RPMI7951 (cell line): ENCODE results near the gene NPAS3. TPM values are rescaled to one million over a fixed set of nuclear protein-coding genes. Genes with fewer than 3 reads are reported as not detected.

Source experiments
- DNase-seq: peaks from one replicate; pipeline ENCODE4 v3.0.0-alpha.2; 2012; ENCODE audit warnings: low read depth
- total RNA-seq: library from RNA; depleted of rRNA; stranded (reverse); fragments of >200 nt; shearing (Covaris generic); gene quantifications from 2 replicates; pipeline ENCODE4 v1.2.3, GENCODE V29; 2014

Gene NPAS3
- total RNA-seq, 1 experiment from 2014 or later, result 0.48 TPM

DNA sequence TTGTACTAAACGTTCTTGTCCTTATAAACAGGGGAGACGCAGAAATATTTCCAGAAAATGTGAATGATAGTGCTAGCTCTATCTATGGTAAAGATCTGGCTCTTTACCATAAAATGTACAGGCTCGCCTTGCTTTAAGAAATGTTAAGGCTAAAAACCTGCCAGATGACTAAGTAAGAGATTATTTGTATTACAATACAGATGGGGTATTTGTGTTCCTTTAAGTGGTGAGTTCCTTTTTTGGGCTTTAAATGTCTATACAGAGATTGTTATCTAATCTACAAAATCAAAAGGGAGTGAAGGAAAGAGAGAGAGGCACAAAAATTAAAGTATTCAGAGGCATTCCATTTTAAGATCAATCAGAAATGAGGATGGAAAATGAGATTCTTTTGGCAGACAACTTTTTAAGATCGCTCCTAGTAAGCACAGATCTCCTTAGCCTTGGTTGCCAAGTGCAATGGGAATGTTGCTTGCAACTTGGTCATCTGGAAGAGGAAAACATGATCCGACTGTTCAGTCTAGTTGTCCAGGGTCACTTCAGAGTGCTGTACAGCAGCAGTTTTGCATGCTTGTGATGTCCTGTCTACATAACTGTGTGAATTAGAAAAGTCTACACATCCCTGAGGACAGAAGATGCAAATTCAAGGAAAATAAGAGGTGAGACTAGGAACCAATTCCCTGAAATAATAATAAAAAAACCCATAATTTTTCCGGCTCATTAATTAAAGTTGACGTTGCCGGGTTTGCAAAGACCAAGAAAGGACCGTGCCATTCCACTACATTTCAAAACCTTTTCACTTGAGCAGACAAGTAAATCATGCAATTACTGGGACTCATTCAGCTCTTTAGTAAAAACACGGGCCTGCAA lies 631.4 kb downstream of the NPAS3 start:
- DNase-seq, result peak; percentile 42

DNA sequence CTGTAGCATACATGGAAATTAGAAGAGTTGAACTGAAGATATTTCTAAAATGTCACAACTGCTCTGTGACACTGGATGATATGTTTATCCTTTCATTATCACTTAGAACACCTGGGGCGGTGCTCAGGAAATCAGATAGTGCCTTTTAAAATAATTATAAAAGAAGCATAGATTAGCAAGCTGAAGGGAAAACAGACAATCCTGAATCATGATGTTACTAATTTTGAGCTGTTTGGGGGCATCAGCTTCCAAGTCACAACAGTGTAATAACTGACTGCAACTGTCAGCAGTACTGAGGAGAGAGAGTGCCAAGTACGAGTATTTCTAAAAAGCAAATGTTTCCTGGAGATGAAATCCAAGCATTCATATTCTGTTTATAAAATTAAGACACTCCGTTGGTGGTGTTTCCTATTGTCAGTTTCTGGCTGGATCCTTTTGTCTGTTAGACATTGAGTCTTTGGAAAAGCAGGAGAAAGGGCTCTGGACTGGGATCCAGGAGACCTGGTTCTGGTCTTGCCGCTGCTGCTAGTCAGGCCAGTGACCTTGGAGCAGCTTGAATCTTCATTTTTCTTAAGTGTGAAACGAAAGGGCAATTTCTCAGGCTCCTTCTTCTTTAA lies 632.1 kb downstream of the NPAS3 start:
- no peak for DNase-seq

DNA sequence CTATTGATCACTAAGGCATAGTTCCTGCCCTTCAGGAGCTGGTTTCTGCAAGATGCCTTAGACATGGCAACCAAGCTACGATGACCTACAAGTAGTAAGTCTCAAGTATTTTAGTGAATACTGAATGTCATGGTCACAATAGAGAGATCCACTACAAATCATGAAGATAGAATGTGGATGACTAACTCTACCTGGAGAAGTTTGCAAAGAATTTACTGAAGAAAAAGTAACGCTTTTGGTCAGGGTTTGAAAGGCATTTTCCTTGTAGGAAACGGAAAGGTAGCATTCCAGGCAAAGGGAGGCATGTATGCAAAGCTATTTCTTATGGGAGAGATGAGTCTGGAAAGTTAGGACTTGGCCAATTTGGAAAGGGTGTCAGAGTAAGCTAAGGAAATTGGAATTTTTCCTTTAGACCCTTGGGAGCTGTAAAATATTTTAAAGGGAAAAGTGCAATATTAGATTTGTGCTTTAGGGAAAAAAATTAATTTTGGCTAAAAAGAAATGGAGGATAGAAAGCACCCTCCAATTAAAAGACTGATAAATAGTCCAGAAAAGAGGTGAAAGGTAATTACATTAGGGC lies 634.7 kb downstream of the NPAS3 start:
- no peak for DNase-seq

DNA sequence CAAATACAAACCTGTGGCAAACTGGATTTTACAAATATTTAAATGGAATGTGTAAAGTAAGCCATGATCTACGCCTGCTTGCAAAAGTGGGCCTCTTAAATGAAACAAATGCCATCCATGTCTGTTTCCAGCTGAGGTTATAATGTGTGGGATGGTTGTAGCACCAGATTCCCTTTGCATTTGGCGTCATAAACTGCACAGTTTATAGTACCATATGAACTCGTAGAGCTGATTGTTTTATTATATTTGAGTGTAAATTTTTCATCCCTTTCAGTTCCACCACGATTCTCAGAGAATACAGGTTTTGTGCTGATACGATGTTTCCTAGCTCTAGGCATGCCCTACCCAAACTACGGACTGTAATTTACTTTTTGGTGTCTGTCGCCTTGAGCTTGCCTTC lies 637.3 kb downstream of the NPAS3 start:
- no peak for DNase-seq

DNA sequence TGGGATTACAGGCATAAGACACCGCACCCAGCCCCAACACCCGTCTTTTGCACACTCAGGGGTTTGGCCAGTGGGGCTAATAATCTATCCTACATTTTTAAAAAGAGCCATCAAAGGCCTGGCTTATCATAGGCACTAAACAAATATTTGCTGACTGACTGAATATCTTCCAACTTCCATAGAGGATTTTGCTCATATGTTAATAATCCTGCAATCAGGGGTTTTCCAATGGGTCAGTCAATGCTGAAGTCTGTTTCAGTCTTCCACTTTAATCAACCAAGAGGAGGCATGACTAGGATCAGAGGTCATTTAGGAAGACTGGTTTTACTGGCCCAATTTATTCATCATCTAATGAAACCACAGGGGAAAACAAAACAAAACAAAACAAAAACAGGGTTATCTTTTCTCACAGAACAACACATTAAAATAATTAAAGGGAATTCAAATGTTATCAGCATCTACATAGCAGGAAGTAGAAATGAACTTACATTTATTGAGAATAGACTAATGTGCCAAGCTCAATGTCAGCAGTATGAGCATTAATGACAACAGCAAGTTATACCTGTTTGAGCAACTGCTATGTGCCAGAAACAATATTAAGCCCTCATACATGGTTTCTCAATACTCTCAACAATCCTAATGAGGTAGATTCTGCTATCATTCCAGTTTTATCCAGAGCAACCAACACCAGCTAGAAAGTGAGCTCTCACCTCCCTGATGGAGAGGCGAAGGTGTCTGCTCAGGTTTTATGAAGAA lies 640.0 kb downstream of the NPAS3 start:
- DNase-seq, result no peak

DNA sequence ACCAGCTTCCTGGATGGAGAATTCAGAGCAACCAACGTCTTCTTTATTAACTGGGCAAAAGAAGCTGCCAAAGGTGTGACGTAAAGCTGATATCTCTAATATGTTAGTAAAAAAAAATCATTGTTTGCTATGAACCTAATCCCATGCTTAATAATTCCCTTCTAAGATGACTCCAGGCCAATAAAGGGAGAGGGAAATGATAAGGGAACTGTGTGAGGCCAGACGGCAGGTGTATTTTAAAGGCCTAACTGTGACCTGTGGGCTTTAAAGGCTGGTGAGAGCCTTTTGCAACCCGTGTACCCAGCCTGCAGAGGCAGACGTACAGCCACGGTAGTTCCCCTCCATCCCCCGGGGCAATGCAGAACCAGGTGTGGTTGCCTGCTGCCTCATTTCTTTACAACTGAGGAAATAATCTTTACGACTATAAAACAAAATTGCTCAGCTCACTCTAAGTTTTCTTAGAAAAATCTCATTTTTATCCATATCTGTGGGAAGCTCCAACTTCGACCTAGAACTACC lies 641.6 kb downstream of the NPAS3 start:
- DNase-seq, result no peak

DNA sequence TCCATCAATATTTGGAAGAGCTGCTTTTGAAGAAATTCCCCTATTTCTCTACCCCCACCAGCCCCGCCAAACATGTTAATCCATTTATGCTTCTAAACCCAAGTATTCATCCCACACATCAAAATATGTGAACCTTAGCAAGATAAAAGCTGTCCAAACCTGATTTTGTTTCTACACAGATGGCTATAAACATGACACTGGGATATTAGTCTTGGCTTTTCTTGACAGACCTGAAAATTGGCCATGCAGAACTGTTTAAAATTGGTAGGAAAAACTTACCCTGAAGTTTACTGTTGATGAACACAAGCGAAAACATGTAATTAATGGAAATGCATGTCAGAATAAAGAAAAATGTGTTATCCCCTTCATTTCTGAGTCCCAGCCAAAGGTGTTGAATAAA lies 642.2 kb downstream of the NPAS3 start:
- DNase-seq, result no peak

DNA sequence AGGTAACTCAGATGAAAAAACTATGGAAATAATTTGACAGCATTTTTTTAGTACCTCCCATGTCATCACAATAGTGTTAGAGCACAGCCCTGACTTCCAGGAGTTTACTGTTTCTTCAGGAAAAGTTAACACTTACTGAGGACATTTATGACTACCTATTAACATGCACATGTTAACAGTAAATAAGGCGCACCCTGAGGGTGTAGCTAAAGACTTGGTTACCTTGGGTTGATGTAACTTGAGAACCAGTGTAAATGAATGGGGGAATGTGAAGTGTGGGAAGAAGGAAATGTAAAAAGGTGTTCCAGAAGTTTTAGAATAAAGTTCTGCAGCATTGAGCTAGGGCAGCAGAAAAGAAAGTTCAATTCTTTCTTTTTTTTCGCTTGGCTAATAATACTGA lies 646.0 kb downstream of the NPAS3 start:
- DNase-seq, result no peak

DNA sequence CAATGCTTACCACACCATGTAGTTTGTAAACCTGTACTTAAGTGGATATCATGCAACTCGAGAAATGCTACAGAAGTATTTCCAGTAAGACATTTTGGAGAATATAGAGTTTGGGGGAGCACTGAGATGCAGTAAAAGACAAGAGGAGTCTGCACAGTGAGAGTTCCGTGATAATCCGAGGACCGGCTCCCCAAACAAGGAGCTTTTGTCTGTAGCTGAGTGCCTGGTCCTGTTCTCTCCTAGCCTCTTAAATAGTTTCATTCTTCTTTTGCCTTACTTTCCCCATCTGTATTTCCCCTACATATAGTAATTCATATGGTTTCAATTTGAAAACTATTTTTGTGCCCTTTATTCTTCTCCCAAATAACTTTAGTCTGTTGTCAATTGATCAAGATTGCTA lies 648.1 kb downstream of the NPAS3 start:
- DNase-seq, result no peak

DNA sequence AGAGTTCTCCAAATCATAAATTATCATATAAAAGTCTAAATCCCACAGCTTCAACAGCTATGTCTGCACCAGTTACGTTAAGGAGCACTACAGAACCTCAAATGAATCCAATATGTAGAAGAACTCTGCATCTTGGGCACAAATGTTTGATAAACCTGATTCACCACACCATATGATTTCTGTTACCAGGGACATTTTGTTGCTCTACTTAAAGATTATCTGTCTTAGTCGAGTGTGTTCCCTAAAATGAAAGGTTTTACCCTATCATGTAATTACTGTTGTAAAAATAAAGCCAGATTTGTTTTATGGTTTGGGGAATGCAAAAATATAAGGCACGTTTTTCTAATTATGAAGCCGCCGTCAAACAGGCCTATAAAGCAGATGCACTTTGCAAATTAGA lies 649.1 kb downstream of the NPAS3 start:
- DNase-seq, result no peak

DNA sequence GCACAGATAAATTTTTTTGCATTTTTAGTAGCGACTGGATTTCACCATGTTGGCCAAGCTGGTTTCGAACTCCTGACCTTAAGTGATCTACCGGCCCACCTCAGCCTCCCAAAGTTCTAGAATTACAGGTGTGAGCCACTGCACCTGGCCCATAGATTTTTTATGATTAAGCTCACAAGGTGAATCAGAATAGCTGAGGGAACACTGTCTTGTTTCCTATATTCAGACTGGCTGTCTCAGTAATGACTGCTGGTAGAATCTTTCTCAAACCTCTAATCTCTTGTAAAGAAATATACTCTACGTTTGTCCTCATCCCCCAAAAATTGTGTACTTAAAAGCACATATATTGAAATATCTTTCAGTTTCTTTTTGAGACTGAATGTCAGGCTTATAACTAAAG lies 650.1 kb downstream of the NPAS3 start:
- DNase-seq, result no peak

DNA sequence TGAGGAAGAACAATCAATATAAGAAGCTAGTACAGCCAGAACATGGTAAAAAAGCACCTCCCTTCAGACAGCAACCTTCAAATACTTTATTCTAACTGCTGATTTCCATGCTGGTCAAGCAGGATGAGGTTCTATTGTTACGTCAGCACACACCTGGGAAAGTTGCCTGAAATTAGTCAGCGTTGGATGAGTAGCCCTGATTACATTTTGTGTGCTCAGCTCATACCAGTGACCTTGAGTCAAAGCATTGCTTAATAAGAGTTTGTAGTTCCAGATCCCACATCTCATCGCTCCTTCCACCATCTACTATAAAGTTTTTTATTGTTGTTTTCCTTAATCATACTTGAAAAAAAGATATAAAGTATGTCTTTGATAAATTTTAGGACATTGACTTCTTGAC lies 650.7 kb downstream of the NPAS3 start:
- DNase-seq, result peak; percentile 47

DNA sequence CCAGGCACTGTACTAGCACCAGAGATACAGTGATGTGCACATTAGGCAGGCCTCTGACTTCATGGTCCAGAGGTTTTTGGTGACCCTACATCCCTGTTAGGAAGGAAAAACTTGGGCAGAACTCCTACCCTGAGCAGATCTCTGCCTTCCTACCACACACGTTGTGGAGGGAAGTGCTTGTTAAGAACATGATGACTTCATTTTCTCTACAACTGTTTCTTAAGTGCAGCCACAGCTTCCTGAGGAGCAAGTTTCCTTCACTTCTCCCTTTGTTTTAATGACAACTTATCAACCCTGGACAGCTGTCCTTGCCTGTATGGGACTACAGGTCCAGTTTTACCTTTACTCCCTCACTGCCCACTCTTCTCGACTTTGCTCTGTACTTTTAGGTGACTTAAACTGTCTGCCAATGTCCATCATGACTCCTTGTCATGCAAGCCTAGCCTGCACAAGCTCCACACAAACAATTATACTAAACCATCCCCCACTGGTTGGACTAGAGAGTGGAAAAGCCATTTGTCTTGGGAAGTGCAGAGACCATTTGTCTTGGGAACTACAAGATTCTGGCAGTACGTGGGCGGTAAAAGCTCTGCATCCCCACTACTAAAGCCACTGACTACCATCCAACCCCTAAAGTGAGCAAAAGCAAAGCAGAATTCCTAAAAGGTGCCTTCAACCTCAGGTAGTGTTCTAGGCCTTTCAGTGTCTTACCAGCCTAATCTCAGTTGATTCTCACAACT lies 652.4 kb downstream of the NPAS3 start:
- DNase-seq, result no peak

DNA sequence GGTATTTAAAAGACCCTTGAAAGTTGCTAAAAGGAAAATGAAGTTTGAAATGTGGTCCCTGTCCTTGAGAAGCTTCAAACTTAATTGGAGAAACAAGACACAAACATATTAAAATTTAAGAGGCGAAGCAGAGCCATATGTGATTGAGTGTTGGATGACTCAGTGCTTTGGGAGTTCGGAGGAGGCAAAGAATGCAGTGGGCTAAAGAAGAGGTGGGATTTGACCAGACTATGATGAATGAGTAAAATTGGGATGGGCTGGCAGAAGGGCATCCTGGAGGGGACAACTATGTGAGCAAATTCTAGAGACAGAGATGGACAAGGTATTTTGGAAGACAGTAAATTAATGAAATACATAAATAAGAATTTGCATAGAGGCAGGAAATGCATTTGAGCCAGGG lies 653.6 kb downstream of the NPAS3 start:
- peak; percentile 45 for DNase-seq

DNA sequence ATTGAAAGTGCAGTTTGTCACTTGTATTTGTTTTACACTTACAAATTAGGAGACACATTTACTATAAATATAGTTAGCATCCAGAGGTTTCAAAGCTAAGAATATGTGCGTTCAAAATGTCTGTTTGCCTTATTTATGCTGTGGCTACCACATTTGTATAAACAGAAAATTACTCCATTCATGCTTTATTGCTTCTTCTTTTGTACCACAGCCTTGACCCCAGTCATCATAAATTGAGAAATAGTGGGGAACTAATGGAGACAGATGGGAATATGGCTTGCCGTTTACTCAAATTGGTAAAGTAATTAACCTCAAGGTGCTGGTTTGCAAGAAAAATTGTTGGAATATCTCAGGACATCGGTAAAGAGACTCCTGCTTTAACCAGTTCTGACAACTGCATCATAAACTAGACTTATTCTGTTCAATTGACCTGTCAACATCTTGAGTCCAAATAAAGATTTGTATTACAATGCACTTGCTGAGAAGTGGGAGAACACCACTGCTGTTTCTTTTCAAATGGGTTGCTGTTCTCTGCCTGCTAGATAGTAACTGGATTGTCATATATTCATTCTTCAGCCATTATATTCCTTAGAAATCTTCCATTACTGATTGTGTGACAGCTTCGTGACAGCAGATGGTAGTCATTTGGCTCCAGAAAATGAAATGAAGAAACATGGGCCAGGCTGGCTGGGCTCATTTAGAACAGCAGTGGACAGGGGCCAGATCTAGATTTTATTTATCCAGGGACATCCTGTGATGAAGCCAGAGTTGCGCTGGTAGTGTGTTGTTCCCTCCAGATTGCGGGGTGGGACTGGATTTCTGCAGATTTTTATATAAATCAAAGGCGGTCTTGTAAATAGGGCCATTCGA lies 657.8 kb downstream of the NPAS3 start:
- no peak for DNase-seq

DNA sequence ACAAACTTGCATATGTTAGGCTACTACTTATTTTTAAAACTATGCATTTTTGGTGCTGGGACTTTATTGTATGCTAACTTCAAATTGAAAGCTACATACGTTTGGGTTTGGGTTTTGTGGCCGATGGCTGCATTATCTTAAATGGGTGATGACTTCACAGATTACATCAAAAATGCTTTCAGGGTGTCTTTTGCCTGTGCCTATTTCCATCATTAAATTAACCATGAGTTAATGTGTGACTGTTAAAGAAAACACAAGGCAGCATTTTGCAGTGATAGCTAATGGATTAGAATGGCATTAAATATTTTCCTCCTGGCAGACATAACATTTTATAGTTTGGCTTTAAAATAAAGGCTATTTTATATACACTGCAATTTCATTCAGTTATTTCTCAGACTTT lies 659.9 kb downstream of the NPAS3 start:
- no peak for DNase-seq

DNA sequence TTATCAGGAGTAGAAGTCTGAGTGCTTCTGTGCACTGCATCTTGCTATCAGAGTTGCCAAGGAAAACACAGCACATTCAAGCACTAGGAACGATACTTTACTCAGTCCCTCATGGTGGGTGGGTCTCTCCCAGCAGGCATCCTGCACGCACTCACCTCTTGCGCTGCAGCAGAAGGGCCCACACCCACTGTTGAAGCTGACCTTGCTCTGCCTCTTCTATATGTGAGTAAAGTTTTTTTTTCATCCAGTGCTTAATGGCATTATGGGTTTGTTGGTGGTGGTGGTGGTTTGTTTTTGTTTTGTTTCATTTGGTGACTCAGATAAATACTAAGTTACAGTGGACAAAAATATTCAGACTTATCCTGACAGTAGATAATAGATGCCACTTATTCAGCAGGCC lies 663.7 kb downstream of the NPAS3 start:
- DNase-seq, result no peak

DNA sequence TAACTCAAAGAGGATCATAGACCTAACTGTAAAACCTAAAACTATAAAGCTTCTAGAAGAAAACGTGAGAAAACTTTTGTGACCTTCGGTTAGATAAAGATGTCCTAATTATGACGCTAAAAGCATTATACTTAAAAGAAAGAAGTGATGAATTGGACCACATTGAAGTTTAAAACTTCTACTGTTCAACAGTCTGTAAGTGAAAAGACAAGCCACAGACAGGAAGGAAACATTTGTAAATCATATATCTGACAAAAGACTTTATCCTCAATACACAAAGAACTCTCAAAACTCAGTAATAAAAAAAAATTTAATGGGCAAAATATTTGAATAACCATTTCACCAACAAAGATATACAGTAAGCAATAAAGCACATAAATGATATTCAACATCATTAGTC lies 667.9 kb downstream of the NPAS3 start:
- DNase-seq, result no peak

DNA sequence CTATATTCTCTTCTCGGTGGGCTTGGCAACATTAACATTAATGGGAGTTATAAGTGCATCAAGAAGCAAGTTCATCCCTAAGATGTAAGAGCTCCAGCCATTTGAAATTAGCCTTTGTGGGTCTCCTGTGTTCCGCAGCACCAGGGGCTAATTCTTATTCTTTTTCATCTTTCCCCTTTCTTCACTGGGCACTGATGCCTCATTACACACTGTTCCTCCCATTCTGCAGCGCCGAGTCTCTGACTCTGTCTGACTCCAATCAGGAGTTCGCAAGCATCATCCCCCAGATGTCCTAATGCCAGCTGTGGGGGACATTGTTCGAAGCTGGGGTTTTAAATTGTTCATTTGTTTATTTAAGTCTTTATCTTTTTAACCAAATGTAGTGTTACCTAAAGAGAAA lies 670.9 kb downstream of the NPAS3 start:
- DNase-seq, result no peak

DNA sequence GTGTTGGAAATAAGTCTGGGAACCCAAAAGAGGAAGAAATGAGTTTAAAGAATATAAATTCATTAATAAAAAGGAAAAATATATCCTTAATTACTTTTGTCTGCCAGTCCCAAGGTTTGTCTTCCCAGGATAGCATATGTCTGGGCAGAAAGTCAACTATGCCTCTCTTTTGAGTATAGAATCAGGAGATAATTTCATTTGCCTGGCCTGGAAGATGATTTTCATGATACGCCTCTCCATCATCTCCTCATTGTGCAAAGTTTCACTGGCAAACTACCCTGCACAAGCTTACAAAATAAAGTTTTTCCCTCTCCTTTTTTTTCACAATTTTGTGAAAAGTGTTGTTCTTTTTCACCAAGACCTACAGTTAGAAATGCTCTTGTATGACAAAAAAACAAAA lies 671.4 kb downstream of the NPAS3 start:
- DNase-seq, result no peak
